AG04450 (cell line): ENCODE measurements around the gene ZSCAN25. TPM values are rescaled to one million over a fixed set of nuclear protein-coding genes. Genes with fewer than 3 reads are reported as not detected.
"Not testable (repeated sequence)": the region's sequence is repeated elsewhere in the genome, so short reads cannot be mapped to it uniquely, and the experiment has no call there.

Experiments
- CTCF ChIA-PET: fragments of 300-600, 350-600 bp; formaldehyde crosslinking; extraction: SDS; loops from one replicate; lab custom pipeline; 2022; ENCODE audit warnings: antibody characterized with exemption, inconsistent platforms; lab: Charles Lee
- POLR2A ChIA-PET: fragments of 350-600 bp; formaldehyde crosslinking; extraction: SDS; loops from one replicate; lab custom pipeline; 2021; ENCODE audit warnings: antibody characterized with exemption, inconsistent platforms; lab: Yijun Ruan, JAX
- DNase-seq: peaks from one replicate; pipeline ENCODE4 v3.0.0-alpha.2; 2011; ENCODE audit warnings: low read depth, low spot score
- H3K27ac ChIP-seq: one replicate; pipeline ENCODE4 v1.5.1; 2012; ENCODE audit warnings: low read depth, low read length, control low read depth
- H3K27me3 ChIP-seq: one replicate; pipeline ENCODE4 v1.6.0; 2012; ENCODE audit warnings: low read length; ENCODE audit not compliant: control insufficient read depth, insufficient read depth
- H3K4me3 ChIP-seq: 2 replicates; pipeline ENCODE4 v1.5.1; 2011; ENCODE audit warnings: mild to moderate bottlenecking, low read depth, low read length, control low read depth
- H3K9me3 ChIP-seq: 2 replicates; pipeline ENCODE4 v1.5.1; 2012; ENCODE audit warnings: low read length; ENCODE audit not compliant: control insufficient read depth, insufficient read depth
- CTCF ChIP-seq: IDR thresholded peaks from 2 replicates; pipeline ENCODE4 v1.5.1; 2011; ENCODE audit warnings: low read depth, low read length, control low read depth, inconsistent platforms
- polyA plus RNA-seq: library from polyadenylated mRNA; depleted of rRNA; stranded (reverse); fragments of >200 nt; gene quantifications from 2 replicates; pipeline ENCODE4 v1.2.3, GENCODE V29; 2011

Gene ZSCAN25
- polyA plus RNA-seq, 1 experiment, result 6.4 TPM

DNA sequence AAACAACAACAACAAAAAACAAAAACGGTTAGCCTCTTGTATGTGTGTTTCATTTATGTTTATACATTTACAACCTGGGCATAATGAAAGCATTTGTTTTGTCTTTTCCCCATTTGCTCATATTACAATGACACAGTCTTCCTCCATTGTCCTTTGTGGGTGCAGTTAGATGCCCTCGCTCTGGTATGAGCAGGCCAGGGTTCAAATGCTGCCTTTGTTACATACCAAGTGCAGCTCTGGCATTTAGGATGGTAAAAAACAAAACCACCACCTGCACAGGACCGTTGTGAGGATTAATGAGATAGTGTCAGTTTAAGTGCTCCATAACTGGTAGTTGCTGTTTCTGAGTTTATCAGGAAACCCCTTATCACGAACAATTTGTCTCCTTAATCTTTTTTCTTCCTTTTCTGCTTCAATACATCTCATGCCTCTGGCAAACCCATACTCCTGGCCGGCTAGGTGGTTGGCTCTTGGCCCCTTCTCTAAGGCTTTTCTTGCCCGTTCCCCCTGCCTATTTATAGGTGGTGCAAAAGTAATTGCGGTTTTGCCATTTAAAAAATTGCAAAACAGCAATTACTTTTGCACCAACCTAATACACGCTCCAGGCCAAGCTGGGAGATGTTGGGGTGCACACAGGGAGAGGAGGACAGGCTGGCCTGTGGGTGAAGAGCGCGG is 37.3 kb upstream of the ZSCAN25 start:
- no peak overlapping the region for H3K27ac ChIP-seq

GRCh38 chr7:99579956-99580777 is 36.6 kb upstream of the ZSCAN25 start:
- peak; percentile 59 for TF ChIP-seq CTCF
- Histone ChIP-seq H3K4me3 (peak overlapping the region; percentile 63), H3K27me3 (no peaks in the 10 kb centered on the region), H3K27ac (peak overlapping the region; percentile 21), H3K9me3 (no peaks in the 10 kb centered on the region)
- ChIA-PET CTCF (interaction anchor here (1.0 to 1.5 kb wide), 2 partner anchors 9 to 56 kb away, joined by 3 to 7 read pairs; no protein-coding TSS in a partner anchor), POLR2A (interaction anchor here (0.6 to 1.0 kb wide), 4 partner anchors 22 to 157 kb away, joined by 3 to 8 read pairs (median 6); partner anchors contain the start of genes ZKSCAN5 and ZNF655)
- DNase-seq, result no peak

More for the DNA sequence above, 37.3 kb upstream of the ZSCAN25 start:
- DNase-seq, result no peak
- POLR2A ChIA-PET, result interaction anchor here (0.6 to 1.0 kb wide), 2 partner anchors 21 to 156 kb away, joined by 3 to 5 read pairs; partner anchors contain the start of gene ZNF655
- H3K4me3 ChIP-seq, result peak overlapping the region; percentile 63
- no peaks in the 10 kb centered on the region for H3K9me3 ChIP-seq
- CTCF ChIA-PET, result interaction anchor here (1.5 kb wide), 1 partner anchor 8 kb away, joined by 7 read pairs; no protein-coding TSS in a partner anchor
- no peak for TF ChIP-seq CTCF
- no peaks in the 10 kb centered on the region for H3K27me3 ChIP-seq

GRCh38 chr7:99580778-99581332 is 35.9 kb upstream of the ZSCAN25 start:
- POLR2A ChIA-PET, result interaction anchor here (0.6 to 0.7 kb wide), 3 partner anchors 47 to 105 kb away, joined by 3 to 8 read pairs (median 6); partner anchors contain the start of gene ZKSCAN5
- not testable (repeated sequence) for DNase-seq

GRCh38 chr7:99588868-99589267 is 27.9 kb upstream of the ZSCAN25 start:
- H3K4me3 ChIP-seq, result no peak overlapping the region
- ChIA-PET CTCF (no interaction called here), POLR2A (no interaction called here)
- no peak for TF ChIP-seq CTCF
- no peak overlapping the region for H3K27ac ChIP-seq
- no peaks in the 10 kb centered on the region for H3K9me3 ChIP-seq
- no peak for DNase-seq
- no peaks in the 10 kb centered on the region for H3K27me3 ChIP-seq

More at GRCh38 chr7:99580778-99581332, 35.9 kb upstream of the ZSCAN25 start:
- CTCF ChIA-PET, result interaction anchor here (0.6 to 1.5 kb wide), 4 partner anchors 9 to 120 kb away, joined by 3 to 7 read pairs (median 6); no protein-coding TSS in a partner anchor
- not testable (repeated sequence) for H3K27me3 ChIP-seq, H3K9me3 ChIP-seq, H3K27ac ChIP-seq
- H3K4me3 ChIP-seq, result peak overlapping the region; percentile 63
